NCI-H446 (cell line): ENCODE measurements around the gene JMJD1C.
"Not testable (repeated sequence)": the region's sequence is repeated elsewhere in the genome, so short reads cannot be mapped to it uniquely, and the experiment has no call there.

ENCODE experiments used
- DNase-seq, 2 experiments: peaks; one replicate each; lab custom pipeline; 2025; lab: John Stamatoyannopoulos, UW

JMJD1C gene

DNA sequence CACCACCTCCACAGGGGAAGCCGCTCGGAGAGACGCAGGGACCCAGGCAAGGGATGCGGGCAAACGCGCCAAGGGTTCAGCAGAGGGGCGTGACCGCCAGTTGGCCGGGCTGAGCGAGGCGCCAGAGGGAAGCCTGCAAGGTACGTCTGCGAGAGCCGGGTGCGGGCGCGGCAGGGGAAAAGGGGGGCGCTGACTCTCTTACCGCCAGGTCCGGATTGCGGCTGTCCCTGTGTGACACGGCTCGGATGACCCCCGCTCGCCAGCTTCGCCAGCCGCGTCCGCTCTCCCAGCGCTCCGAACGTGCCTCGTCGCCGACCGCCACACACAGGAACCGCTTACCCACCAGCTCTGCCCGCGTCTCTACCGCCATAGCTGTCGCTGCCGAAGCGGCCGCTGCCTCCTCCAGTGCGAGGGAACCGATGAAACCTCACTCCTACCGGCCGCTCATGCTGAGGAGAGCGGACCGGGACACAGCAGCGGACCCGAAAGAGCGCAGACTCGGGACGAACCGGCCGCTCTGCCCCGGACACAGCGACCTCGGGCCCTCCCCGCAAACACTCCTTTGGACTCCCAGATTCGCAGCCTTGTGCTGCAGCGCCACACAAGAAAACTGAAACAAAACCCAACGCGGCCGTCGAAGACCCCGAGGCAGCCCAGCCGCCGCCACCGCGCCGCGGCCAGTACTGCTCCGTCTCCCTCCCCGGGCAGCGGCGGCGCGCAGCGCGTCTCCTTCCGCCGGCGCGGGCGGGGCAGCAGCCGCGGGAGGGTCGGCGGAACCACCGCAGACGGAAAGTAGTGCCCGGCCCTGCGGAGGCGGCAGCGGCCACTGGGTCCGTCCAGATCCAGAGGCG is at the start of gene JMJD1C:
Gene JMJD1C (minus strand): TSS at position 685 of the 851 bp plus-strand sequence. CDS start 315 bp downstream, at position 370.
- peak; percentile 36 to 66 for DNase-seq

- DNase-seq: no peak
Measured at GRCh38 chr10:63515002-63515763, 49.4 kb upstream of the JMJD1C start.

DNA sequence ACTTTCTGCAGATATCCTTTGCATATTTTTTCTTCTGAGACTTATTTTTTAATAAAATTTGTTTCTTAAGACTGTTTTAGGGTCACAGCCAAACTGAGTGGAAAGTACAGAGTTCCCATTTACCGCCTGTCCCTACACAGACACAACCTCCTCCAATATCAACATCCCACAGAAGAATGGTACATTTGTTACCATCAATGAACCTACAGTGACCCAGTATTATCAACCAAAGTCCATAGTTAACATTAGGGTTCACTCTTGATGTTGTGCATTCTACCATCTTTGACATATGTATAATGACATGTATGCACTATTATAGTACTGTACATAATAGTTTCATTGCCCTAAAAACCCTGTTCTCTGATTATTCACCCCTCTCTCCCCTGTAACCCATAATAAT is 40.8 kb upstream of the JMJD1C start:
- DNase-seq: no peak

- DNase-seq: no peak
Measured at GRCh38 chr10:63505562-63505961, 39.8 kb upstream of the JMJD1C start.

DNA sequence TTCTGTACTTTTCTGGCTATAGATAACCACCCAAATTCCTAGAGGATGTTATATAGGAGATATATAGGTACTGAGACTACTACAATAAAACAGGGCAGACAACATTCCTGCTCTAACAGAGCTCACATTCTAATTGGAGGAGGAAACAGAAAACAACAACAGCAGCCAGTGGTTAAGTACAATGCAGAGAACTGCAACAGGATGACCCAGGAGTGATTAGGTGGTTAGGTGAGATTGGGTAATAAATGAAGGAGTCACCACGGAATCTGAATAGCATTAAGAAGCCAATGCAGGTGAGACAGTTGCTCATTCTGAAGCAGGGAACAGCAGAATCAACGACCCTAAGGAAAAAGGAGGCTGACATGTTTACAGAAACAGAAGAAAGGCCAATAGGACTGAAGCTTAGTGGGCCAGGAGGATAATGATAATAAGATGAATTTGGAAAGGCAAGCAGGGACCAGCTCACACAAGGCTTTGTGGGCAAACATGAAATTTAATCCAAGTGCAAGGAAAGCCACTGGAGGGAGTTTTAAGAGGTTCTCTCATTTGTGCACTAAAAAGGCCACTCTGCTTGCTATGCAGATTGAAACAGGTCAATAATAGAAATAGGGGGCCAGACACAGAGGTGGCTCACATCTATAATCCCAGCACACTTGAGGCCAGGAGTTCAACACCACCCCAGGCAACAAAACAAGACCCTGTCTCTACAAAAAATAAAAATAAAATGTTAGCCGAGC is 38.5 kb upstream of the JMJD1C start:
- DNase-seq: no peak

- no peak for DNase-seq
Measured at GRCh38 chr10:63503395-63503794, 37.6 kb upstream of the JMJD1C start.

DNA sequence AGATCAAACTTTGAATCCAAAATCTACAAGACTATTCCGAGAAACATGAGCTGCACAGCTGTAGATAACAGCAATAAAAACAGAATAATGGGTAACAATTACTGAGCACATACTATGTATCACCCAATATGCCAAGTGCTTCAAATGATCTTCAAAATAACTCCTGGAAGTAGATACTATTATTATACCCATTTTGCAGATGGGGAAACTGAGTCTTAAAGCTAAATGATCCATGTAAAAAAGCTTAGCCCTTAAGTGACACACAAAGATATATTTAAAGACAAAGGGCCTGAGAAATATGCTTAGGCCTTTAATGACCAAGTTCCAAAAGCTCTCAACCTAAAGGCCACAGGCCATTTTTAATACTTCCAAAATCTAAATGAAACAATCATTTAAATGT is 37.1 kb upstream of the JMJD1C start:
- DNase-seq: no peak

DNA sequence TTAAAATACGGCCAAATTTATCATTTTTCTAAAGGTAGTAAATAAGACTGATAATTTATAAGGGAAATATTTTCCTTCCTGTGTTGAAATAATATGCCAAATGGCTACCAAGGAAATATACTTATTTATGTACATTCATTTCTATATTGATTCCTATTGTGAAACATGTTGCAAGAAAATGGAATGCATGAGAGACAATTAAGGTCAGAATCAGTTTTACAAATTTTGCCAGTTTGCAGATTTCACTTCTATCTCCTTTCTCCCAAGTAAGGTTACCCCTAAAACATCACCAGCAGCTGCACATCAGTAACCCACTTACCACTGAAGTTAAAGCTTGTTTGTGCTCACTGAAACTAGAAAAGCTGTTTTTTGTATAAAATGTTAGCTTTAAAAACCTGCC is 36.2 kb upstream of the JMJD1C start:
- DNase-seq: no peak

- DNase-seq: not testable (repeated sequence)
Measured at GRCh38 chr10:63500551-63500950, 34.8 kb upstream of the JMJD1C start.

DNA sequence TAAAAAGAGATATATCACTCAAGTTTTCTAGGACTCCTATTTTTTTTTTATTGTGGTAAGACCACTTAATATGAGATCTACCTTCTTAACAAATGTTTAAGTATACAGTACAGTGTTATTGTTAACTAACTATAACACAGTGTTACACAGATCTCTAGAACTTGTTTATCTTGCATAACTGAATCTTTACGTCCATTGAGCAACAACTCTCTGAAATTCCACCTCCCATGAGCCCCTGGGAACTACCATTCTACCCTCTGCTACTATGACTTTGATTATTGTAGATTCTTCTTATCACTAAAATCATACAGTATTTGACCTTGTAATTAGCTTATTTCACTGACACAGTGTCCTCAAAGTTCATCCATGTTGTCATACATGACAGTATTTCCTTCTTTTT is 32.9 kb upstream of the JMJD1C start:
- no peak for DNase-seq

GRCh38 chr10:63497321-63497720 is 31.5 kb upstream of the JMJD1C start:
- DNase-seq: no peak

DNA sequence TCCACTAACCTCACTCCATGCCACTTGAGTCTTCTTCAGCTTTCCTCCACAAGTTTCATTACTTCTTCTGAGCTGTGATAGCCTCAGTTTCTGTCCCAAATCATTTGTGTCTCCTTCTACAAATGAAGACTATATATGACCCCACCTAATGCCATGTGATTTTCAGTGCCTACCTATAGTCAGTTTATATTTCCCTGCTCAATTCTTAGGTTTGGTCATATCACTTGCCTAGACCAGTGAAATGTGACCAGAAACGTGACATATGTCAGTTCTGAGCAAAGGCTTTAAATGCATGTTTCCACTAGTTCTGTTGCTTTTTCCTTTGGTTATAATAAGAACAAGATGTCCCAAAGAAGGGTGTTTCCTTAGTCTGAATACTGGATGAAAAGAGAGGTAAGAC is 30.8 kb upstream of the JMJD1C start:
- no peak for DNase-seq

- no peak for DNase-seq
Measured at GRCh38 chr10:63494951-63495350, 29.2 kb upstream of the JMJD1C start.

GRCh38 chr10:63493004-63493403 is 27.2 kb upstream of the JMJD1C start:
- DNase-seq: no peak

DNA sequence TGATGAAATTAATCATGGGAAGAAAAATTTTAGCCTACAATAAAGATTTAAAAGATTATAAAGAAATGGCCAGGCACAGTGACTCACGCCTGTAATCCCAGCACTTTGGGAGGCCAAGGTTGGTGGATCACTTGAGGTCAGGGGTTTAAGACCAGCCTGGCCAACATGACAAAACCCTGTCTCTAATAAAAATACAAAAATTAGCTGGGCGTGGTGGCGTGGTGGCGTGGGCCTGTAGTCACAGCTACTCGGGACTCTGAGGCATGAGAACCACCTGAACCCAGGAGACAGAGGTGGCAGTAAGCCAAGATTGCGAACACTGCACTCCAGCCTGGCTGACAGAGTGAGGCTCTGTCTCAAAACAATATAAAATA is 26.5 kb upstream of the JMJD1C start:
- not testable (repeated sequence) for DNase-seq

DNA sequence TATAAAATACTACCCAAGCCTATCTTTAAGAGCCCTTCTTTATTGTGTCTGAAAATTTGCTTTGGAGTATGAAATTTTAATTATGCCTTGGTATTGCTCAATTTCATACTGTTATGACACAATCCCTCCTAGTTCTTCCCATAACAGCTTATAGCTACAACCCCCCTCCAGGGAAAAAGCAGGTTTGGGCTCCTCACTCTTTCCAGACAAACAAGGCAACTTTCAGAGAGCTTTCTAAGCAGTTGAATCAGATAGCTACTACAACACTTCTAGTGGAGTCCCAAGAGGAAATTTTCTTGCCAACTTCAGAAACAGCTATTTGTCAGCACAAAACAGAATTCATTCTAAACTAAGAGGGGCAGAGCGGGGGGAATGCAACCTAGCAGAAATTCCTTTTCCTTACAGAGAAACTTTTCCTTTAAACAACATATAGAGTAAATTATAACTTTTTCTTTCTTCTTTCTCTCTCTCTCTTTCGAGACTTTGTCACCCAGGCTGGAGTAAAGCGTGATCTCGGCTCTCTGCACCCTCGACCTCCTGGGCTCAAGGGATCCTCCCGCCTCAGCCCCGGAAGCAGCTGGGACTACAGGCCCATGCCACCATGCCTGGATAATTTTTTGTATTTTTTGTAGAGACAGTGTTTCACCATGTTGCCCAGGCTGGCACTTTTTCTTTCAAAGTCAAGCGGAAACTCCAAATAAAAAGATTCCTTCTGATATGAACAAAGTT is 26.0 kb upstream of the JMJD1C start:
- DNase-seq: peak in 1 of 2 experiments; percentile 19

GRCh38 chr10:63489838-63490237 is 24.1 kb upstream of the JMJD1C start:
- DNase-seq: no peak

- DNase-seq: no peak
Measured at GRCh38 chr10:63487990-63488389, 22.2 kb upstream of the JMJD1C start.

GRCh38 chr10:63483983-63484382 is 18.2 kb upstream of the JMJD1C start:
- no peak for DNase-seq

- DNase-seq: no peak
Measured at GRCh38 chr10:63481815-63482421, 16.1 kb upstream of the JMJD1C start.

DNA sequence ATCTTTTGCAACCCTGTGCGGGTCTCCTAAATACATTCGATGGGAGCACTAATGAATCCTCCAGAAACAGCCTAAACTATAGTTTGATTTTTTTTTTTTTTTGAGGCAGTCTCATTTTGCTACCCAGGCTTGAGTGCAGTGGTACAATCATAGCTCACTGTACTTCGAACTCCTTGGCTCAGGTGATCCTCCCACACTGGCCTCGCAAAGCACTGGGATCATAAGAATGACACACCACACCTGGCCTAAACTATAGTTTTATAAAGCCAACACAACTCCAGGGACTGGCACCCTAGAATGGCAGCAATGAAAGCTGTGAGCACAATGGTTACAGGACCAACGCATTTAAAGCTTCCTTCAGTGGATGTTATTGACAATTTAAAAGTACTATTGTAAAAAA is 14.5 kb upstream of the JMJD1C start:
- no peak for DNase-seq
